Neutrophil (primary cell): ENCODE measurements around the gene SPIRE1.
"Not testable (repeated sequence)": the region's sequence is repeated elsewhere in the genome, so short reads cannot be mapped to it uniquely, and the experiment has no call there.

Source experiments
- H3K27ac ChIP-seq: fragments of 200-600 bp; sonication (generic); 2 replicates; pipeline ENCODE4 v1.5.1; 2016; ENCODE audit warnings: mild to moderate bottlenecking, moderate library complexity
- H3K27me3 ChIP-seq: fragments of 200-600 bp; sonication (generic); 2 replicates; pipeline ENCODE4 v1.6.0; 2016; ENCODE audit warnings: mild to moderate bottlenecking
- H3K36me3 ChIP-seq: fragments of 200-600 bp; sonication (generic); 2 replicates; pipeline ENCODE4 v1.5.1; 2017
- H3K4me1 ChIP-seq, 2 experiments: fragments of 200-600 bp in 1 of 2; sonication (generic) in 1 of 2; 1 replicate in 1 of 2; 2 replicates in 1 of 2; pipeline versions ENCODE4 v1.5.1 to v1.6.1; 2013 to 2016; ENCODE audit warnings: low read depth in 1 of 2, low read length in 1 of 2, mild to moderate bottlenecking in 1 of 2, moderate library complexity in 1 of 2; ENCODE audit not compliant: control insufficient read depth in 1 of 2, insufficient read depth in 1 of 2
- H3K4me3 ChIP-seq, 2 experiments: fragments of 200-600 bp in 1 of 2; sonication (generic) in 1 of 2; 1 replicate in 1 of 2; 2 replicates in 1 of 2; pipeline ENCODE4 v1.5.1; 2013 to 2016; ENCODE audit warnings: low read depth in 1 of 2, low read length in 1 of 2, mild to moderate bottlenecking in 1 of 2, moderate library complexity in 1 of 2
- H3K9me3 ChIP-seq: fragments of 200-600 bp; sonication (generic); 2 replicates; pipeline ENCODE4 v1.5.1; 2016
- CTCF ChIP-seq: fragments of 200-600 bp; sonication (generic); IDR thresholded peaks from 2 replicates; pipeline ENCODE4 v1.5.1; 2016; ENCODE audit warnings: antibody characterized with exemption

The SPIRE1 gene

GRCh38 chr18:12559319-12559718 lies 98.6 kb downstream of the SPIRE1 start:
- no peak overlapping the region for H3K4me3 ChIP-seq
- no peak for TF ChIP-seq CTCF
- no peaks in the 10 kb centered on the region for H3K36me3 ChIP-seq
- H3K4me1 ChIP-seq = no peaks in the 10 kb centered on the region
- peaks cover 5% of the 10 kb centered on the region for H3K9me3 ChIP-seq
- no peak overlapping the region for H3K27ac ChIP-seq
- H3K27me3 ChIP-seq = no peaks in the 10 kb centered on the region

DNA sequence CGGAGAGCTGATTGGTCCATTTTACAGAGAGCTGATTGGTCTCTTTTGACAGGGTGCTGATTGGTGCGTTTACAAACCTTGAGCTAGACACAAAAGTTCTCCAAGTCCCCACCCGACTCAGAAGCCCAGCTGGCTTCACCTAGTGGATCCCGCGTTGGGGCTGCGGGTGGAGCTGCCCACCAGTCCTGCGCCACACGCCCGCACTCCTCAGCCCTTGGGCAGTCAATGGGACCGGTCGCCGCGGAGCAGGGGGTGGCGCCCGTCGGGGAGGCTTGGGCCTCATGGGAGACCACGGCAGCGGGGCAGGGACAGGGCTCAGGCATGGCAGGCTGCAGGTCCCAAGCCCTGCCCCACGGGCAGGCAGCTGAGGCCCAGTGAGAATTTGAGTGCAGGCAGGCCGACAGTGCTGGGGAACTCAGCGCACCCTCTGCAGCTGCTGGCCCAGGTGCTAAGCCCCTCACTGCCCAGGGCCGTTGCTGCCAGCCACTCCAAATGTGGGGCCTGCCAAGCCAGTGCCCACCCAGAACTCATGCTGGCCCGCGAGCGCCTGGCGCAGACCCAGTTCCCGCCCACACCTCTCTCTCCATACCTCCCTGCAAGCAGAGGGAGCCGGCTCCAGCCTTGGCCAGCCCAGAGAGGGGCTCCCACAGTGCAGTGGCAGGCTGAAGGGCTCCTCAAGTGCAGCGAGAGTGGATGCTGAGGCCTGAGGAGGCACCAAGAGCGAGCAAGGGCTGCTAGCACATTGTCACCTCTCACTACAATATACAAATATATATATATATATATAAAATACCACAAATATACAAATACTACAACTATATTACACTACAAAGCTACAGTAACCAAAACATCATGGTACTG lies 100.7 kb downstream of the SPIRE1 start:
- Histone ChIP-seq H3K4me3 (no peak overlapping the region), H3K36me3 (no peaks in the 10 kb centered on the region), H3K9me3 (peaks cover 5% of the 10 kb centered on the region), H3K27me3 (no peaks in the 10 kb centered on the region), H3K27ac (no peak overlapping the region), H3K4me1 (no peaks in the 10 kb centered on the region)
- TF ChIP-seq CTCF = no peak

DNA sequence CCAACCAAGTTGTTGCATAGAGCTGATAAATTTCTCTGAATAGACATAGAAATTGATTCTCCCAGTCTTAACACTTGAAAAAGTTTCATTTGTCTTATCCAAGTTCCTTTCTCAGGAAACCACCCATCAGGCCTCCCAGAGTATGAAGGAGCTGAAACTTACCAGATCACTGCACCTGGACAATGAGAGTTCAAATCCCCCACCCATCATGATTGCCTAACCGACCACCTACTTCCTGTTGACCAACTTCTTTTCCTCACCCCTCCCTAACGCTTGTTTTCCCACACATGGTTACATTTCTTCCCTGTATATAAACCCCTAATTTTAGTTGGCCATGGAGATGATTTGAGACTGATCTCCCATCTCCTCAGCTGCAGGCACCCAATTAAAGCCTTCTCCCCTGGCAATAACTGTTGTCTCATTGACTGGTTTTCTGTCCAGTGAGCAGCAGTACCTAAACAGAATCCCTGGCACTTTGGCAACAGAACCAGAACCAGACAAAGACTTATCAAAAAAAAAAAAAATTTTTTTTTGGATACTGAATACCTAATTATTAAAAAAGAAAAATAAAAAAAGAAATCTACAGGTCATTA lies 103.0 kb downstream of the SPIRE1 start:
- Histone ChIP-seq H3K27ac (no peak overlapping the region), H3K4me1 (no peaks in the 10 kb centered on the region), H3K36me3 (no peaks in the 10 kb centered on the region), H3K9me3 (peaks cover 5% of the 10 kb centered on the region), H3K27me3 (no peaks in the 10 kb centered on the region), H3K4me3 (no peak overlapping the region)
- TF ChIP-seq CTCF = no peak

GRCh38 chr18:12552879-12553242 lies 105.0 kb downstream of the SPIRE1 start:
- no peaks in the 10 kb centered on the region for H3K9me3 ChIP-seq

GRCh38 chr18:12551943-12552878 lies 105.7 kb downstream of the SPIRE1 start:
- not testable (repeated sequence) for H3K4me3 ChIP-seq, H3K36me3 ChIP-seq, H3K27me3 ChIP-seq, H3K4me1 ChIP-seq, H3K27ac ChIP-seq, H3K9me3 ChIP-seq

More at GRCh38 chr18:12552879-12553242, 105.0 kb downstream of the SPIRE1 start:
- Histone ChIP-seq H3K4me1 (no peaks in the 10 kb centered on the region), H3K4me3 (no peak overlapping the region), H3K36me3 (no peaks in the 10 kb centered on the region), H3K27ac (no peak overlapping the region), H3K27me3 (no peaks in the 10 kb centered on the region)
- no peak for TF ChIP-seq CTCF

GRCh38 chr18:12551466-12551865 lies 106.4 kb downstream of the SPIRE1 start:
- not testable (repeated sequence) for H3K36me3 ChIP-seq, H3K27me3 ChIP-seq, H3K4me3 ChIP-seq, H3K9me3 ChIP-seq, H3K4me1 ChIP-seq, H3K27ac ChIP-seq
